Activated CD8-positive, alpha-beta memory T cell treated with anti-CD3 and anti-CD28 coated beads, Interleukin-2, amount 50 U/mL, for 4 hours (primary cell): ENCODE results near the gene LRRC45.

ENCODE experiments used
- DNase-seq: peaks from one replicate; pipeline ENCODE4 v3.0.0-alpha.2; 2020

The LRRC45 gene

DNA sequence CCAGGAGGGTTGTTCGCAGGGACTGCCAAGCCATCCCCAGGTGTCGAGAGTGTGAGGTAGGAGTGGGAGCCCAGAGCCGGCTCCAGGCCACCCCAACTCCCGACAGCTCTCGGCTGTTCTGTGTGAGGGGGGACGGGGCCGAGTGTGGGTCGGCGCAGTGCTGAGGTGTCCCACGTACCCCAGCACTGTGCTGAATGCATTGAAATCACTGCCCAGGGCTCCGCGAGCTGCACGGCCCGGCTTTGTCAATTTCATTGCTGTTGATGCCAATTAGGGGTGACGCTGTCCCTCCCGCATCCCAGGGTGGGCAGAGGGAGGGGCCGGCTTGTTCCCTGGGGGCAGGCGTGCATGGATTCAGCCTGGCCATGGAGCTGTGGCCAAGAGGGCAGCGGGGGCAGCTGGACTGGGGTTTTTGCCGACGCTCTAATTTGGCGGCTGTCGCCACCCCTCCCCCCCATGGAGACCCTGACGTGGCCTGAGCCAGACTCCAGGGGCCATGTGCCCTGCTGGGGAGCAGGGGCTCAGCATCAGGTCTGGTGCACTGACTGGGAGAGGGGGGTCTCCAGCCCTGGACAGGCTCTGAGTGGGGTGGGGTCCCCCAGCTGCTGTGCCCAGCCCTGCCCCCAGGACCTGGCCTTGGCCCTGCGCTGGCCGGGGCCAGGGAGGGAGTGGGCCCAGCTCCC, 14.7 kb upstream of the LRRC45 start:
- DNase-seq: no peak

GRCh38 chr17:82008941-82009405, 14.1 kb upstream of the LRRC45 start:
- no peak for DNase-seq

GRCh38 chr17:82009413-82009812, 13.7 kb upstream of the LRRC45 start:
- no peak for DNase-seq

DNA sequence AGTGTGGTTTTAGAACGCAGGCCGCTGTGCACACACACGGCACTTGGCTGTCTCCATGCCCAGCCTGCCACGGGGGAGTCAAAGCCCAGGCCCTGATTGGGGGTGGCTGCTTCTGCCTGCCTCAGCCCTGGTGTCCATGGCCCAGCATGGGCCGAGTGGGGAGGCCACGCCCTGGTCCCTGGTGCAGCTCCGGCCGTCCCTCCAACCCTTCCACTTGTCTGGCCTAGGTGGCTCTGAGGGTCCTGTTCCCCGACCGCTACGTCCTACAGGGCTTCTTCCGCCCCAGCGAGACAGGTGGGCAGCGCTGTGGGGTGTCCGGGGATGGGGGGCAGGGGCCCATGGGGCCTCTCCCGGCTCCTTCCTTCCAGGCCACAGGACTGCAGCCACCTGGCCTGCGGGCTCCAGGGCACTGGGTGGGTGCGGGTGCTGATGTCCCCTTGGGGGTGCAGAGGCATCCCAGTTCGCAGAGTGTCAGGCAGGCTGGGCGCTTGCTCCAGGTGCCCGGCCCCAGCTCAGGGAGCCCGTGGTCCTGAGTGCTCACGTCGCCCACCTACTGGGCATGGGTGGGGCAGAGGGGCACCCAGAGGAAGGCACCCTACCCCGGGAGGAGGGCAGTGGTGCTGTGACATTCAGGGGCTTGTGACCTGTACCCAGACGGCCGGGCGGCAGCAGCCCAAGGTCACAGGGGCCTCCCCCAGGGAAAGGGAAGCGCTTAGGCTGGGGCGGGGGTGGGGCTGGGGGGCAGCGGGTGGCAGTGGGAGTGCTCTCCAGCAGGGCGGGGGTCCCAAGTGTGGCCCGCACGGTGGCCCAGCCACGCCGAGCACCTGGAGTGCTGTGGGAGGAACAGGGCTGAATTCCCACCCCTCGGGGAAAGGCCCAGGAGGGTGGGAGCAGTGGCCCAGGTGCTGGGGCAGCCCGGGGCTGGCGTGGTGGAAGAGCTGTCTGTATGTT, 12.3 kb upstream of the LRRC45 start:
- no peak for DNase-seq

- DNase-seq: no peak
Observed at GRCh38 chr17:82011617-82012187, 11.4 kb upstream of the LRRC45 start.

GRCh38 chr17:82012261-82012639, 10.9 kb upstream of the LRRC45 start:
- DNase-seq: no peak

DNA sequence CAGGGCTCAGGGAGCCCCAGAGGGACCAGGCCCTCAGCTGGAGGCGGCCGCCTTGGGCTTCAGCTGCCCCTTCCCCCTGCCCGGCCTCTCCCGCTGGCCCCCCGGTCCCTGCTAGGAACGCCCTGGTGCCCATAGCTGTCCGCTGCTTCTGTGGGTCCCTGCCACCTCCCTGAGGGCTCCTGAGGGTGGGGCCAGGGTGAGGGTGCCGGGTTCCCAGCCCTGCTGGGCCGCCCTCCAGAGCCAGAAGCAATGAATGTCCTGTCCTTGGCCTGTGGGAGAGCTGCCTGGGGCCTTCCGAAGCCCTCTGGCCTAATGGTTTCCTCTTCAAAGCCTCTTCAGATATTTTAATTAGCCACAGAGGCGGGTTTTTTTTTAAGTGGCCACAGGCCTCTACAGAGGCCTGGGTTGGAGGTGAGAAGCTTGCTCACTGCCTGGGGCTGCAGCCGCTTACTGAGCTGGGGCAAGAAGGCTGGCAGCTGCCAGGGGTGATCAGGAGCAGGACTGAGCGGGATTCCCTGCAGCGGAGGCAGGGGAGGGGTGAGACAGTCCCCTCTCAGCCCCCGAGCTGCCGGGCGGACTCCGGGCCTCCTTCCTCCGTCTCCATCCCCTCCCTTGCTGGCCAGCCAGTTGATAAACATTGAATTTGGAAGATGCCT, 10.3 kb upstream of the LRRC45 start:
- no peak for DNase-seq

GRCh38 chr17:82013341-82013740, 9.8 kb upstream of the LRRC45 start:
- no peak for DNase-seq

GRCh38 chr17:82013772-82014321, 9.3 kb upstream of the LRRC45 start:
- DNase-seq: no peak

DNA sequence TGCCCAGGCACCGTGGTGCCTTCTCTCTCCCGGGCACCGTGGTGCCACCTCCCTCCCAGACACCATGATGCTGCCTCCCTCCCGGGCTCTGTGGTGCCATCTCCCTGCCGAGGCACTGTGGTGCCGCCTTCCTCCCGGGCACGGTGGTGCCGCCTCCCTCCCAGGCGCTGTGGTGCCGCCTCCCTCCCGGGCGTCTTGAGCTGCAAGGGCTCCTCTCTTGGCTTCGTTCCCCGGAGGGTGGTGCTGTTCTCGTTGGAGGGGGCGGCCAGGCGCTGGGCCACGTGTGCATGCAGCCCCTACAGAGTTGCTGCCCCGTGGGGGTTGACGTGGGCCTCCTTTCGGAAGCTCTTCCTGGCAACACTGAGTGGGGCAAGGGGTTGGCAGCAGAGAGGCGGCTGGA, 8.7 kb upstream of the LRRC45 start:
- DNase-seq: no peak

- no peak for DNase-seq
Observed at GRCh38 chr17:82014971-82015310, 8.2 kb upstream of the LRRC45 start.

GRCh38 chr17:82015311-82015971, 7.7 kb upstream of the LRRC45 start:
- no peak for DNase-seq

DNA sequence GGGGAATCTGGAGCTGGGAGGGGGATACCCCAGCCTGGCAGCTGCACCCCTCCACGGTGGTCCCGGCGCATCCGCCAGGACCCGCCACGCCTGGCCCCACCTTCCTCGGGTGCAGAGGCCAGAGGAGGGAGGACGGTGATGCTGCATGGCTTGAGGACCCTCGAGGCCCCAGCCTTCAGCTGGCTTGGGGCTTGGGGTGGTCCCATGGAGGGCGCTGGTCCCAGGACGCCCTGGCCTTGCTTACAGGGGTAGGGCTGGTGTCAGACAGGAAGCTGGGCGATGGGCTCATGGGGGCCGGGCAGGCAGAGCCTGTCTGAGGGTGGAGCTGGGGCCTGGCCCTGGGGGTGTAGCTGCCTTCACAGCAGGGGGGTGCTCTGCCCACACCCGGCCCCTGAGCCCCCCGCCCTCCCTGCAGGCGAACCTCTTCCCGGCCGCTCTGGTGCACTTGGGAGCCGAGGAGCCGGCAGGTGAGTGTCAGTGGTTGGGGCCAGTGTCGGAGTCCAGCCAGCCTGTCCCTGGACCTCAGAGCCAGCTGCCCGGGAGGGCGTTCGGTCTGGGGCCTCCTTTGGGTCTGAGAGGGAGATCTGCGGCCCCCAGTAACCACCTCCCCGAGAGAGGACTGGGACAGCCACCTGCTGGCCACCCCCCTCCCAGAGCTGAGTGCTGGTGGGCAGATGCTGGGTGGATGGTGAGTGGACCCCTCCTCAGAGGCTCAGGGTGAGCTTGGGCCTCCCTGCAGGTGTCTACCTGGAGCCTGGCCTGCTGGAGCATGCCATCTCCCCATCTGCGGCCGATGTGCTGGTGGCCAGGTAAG, 6.8 kb upstream of the LRRC45 start:
- no peak for DNase-seq

DNA sequence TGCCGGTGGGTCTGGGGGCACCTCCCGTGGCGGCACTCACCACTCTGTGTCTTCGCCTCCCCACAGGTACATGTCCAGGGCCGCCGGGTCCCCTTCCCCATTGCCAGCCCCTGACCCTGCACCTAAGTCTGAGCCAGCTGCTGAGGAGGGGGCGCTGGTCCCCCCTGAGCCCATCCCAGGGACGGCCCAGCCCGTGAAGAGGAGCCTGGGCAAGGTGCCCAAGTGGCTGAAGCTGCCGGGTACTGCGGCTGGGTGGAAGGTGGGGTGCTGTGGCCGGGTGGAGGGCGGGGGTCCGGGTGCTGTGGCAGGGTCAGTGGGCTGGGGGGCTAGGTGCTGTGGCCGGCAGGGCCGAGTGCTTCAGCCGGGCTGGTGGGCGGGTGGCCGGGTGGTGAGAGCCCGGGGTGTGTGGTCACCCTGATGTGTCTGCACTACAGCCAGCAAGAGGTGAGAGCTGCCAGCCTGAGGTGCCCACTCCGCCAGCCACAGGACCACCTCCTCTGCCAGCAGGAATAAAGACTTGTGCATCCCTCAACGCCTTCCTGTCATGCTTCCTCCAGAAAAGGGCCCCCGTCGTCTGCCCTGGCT, 6.1 kb upstream of the LRRC45 start:
- no peak for DNase-seq

DNA sequence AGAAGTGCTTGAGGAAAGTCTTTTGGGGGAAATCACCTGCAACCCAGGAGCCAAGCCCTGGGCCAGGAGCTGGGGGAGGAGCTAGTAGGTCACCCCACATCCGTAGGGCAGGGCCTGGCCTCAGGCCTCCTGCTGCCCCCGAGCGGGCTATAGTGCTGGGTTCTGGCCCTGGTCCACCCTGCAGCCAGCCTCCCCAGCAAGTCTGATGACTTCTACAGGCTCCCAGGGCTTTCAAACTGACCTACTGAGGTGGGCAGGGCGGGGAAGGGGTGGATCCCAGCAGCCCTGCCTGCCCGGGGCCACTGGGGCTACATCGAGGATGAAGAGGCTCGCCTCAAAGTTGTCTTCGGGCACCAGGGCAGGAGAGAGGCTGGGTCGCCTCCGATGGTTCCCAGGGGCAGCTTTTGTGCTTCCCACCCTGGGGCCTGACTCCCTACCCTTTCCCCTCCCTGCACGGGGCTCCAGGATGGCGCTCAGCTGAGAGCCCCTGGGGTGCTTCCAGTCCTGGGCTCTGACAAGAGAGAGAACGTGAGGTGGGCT, 5.4 kb upstream of the LRRC45 start:
- DNase-seq: no peak

DNA sequence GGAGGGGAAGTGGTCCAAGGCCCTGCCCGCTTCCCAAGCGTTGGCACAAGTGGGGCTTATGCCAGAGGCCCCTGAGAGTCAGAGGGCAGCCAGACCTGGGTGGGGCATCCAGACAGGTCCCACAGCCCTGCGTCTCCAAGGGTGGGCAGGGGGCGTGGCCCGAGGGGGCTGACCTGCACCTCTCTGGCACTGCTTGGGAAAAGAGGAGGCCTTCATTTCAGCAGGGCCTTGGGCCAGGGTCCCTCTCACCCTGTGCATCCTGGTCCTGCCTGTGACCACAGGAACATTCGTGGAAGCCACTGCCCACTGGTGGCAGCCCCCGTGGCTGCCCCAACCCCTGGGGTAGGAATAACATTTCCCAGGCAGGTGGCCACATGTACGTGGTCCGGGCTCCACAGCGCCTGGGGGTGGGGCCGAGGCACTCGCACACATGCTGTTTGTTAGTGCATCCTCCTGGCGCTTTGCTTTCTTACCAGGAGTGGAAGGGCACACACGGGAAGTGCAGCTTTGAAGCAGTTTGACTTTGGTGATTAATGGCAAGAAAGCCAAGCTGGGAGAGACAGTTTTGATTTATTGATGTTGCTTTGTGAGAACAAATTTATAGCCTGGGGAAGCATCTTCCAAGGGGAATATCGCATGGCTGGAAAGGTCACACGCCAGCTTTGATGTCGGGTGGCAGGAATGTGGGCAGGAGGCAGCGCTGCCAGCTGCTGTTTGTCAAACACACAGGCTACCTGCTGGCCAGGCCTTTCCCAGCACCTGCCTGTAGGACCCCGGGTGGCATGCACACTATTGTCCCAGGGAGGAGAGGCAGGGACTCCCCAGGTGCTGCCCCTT, 4.7 kb upstream of the LRRC45 start:
- DNase-seq: no peak

GRCh38 chr17:82018989-82019689, 4.0 kb upstream of the LRRC45 start:
- DNase-seq: no peak

DNA sequence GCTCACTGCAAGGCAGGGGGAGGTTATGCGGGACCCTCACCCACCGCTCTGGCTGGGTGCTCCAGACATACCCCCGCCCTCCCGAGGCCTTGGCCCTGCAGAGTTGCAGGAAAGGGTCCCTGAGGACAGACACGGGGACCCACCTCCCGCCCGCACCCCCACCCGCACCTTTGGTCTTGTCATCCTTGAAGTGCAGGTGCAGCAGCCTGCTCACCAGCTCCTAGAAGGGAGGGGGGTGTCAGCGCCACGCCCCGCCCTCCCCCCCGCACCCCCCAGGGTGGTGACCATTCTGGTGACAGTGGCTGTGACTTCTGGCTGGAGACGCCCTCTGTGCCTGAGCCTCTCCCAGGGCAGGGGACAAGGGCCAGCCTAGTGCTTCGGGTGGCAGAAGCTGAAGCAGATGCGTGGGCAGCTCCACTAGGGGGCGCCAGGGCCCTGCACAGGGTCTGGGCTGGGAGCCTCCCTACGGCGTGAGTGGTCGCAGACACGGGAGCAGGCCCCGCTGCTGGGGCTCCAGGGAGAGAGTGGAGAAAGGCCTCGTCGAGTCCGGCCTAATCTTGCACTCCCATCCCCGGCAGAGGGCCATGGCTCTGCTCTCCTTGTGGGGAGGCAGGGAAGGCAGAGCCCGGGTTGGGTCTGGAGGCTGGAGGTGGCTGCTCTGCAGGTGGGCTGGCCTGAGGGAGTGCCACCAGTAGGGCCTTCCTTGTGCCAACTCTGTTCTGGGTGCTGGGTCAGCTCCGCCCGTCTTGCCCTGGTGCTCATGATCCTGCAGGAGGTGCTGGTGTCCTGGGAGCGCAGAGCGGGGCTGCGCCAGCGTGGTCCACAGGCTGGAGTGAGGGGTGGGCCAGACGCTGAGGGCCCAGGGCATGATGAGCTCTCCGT, 3.2 kb upstream of the LRRC45 start:
- peak; percentile 70 for DNase-seq
